ENCODE results near the gene IRX3.

- TF ChIP-seq, protein P1, sequence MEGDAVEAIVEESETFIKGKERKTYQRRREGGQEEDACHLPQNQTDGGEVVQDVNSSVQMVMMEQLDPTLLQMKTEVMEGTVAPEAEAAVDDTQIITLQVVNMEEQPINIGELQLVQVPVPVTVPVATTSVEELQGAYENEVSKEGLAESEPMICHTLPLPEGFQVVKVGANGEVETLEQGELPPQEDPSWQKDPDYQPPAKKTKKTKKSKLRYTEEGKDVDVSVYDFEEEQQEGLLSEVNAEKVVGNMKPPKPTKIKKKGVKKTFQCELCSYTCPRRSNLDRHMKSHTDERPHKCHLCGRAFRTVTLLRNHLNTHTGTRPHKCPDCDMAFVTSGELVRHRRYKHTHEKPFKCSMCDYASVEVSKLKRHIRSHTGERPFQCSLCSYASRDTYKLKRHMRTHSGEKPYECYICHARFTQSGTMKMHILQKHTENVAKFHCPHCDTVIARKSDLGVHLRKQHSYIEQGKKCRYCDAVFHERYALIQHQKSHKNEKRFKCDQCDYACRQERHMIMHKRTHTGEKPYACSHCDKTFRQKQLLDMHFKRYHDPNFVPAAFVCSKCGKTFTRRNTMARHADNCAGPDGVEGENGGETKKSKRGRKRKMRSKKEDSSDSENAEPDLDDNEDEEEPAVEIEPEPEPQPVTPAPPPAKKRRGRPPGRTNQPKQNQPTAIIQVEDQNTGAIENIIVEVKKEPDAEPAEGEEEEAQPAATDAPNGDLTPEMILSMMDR (conservative IDR thresholded peaks at IDR 0.05; ENCODE audit: low read depth, low read length), result no peak
- TF ChIP-seq EZH2phosphoT487 (IDR thresholded peaks at IDR 0.05; ENCODE audit: borderline replicate concordance, low read length), result no peak
Measured at GRCh38 chr16:54241525-54241924, 45.1 kb downstream of the IRX3 start.
